Upper lobe of left lung (tissue), 4 donors: ENCODE data around the gene GPR162.

Experiments used
- CTCF ChIP-seq, 6 experiments: fragments of 450-650 bp in 4 of 6; fragments of 200-600 bp in 2 of 6; sonication (generic) in 2 of 6; IDR thresholded peaks; one replicate each; pipeline ENCODE4 v1.5.1; 2016 to 2019; ENCODE audit warnings: antibody characterized with exemption in 6 of 6
- EP300 ChIP-seq, 4 donors: sonication (generic); formaldehyde crosslinking; IDR thresholded peaks; one replicate each; pipeline ENCODE4 v1.5.1; 2017; ENCODE audit warnings: antibody characterized with exemption in 4 of 4, control low read depth in 2 of 4
- POLR2A ChIP-seq, 4 donors: fragments of 450-650 bp; IDR thresholded peaks; one replicate each; pipeline ENCODE4 v1.5.1; 2016 to 2017; ENCODE audit warnings: antibody characterized with exemption in 4 of 4, mild to moderate bottlenecking in 2 of 4
- POLR2AphosphoS5 ChIP-seq, 2 donors: sonication (generic); formaldehyde crosslinking; IDR thresholded peaks; one replicate each; pipeline ENCODE4 v1.5.1; 2017; ENCODE audit warnings: antibody characterized with exemption in 2 of 2

GRCh38 chr12:6831450-6831995 is 9.9 kb downstream of the GPR162 start:
- TF ChIP-seq POLR2AphosphoS5 (IDR thresholded peaks at IDR 0.05) = no peak
- TF ChIP-seq EP300 (IDR thresholded peaks at IDR 0.05) = no peak
- TF ChIP-seq CTCF (IDR thresholded peaks at IDR 0.05) = no peak
- no peak for TF ChIP-seq POLR2A (IDR thresholded peaks at IDR 0.05)
